Keratinocyte (primary cell): Measurements from ENCODE around the gene TMPRSS11E. TPM values are rescaled to one million over a fixed set of nuclear protein-coding genes. Genes with fewer than 3 reads are reported as not detected.

Source experiments
- DNase-seq: peaks from one replicate; pipeline ENCODE4 v3.0.0-alpha.2; 2011; ENCODE audit warnings: low read depth, missing footprints, low spot score
- FAIRE-seq: peaks from 2 replicates; lab custom pipeline; 2011; peaks lifted over from hg19 to GRCh38; lab: Jason Lieb, UNC
- H2AFZ ChIP-seq: 2 replicates; pipeline ENCODE4 v1.6.0; 2012; ENCODE audit warnings: low read length, control low read depth, inconsistent platforms; ENCODE audit not compliant: control insufficient read depth
- H3K27ac ChIP-seq: 2 replicates; pipeline ENCODE4 v1.5.1; 2011; ENCODE audit warnings: low read length; ENCODE audit not compliant: control insufficient read depth, insufficient read depth
- H3K27me3 ChIP-seq: 3 replicates; pipeline ENCODE4 v1.6.0; 2011; ENCODE audit warnings: low read length; ENCODE audit not compliant: control insufficient read depth, insufficient read depth; ENCODE audit errors: extremely low read depth
- H3K36me3 ChIP-seq, 2 experiments: 2 replicates in 1 of 2; 3 replicates in 1 of 2; pipeline ENCODE4 v1.5.1; 2011; ENCODE audit warnings: low read length in 2 of 2, mild to moderate bottlenecking in 1 of 2; ENCODE audit not compliant: control insufficient read depth in 2 of 2, insufficient read depth in 2 of 2; ENCODE audit errors: extremely low read depth in 1 of 2
- H3K4me1 ChIP-seq: 3 replicates; pipeline ENCODE4 v1.5.1; 2011; ENCODE audit warnings: low read length; ENCODE audit not compliant: control insufficient read depth, insufficient read depth; ENCODE audit errors: extremely low read depth
- H3K4me2 ChIP-seq: 3 replicates; pipeline ENCODE4 v1.6.0; 2011; ENCODE audit warnings: low read depth, low read length; ENCODE audit not compliant: control insufficient read depth, insufficient read depth; ENCODE audit errors: extremely low read depth
- H3K4me3 ChIP-seq, 3 experiments: fragments of 200-600 bp in 1 of 3; sonication (generic) in 1 of 3; 2 replicates in 2 of 3; 3 replicates in 1 of 3; pipeline ENCODE4 v1.5.1; 2011 to 2016; ENCODE audit warnings: low read length in 3 of 3, mild to moderate bottlenecking in 3 of 3, control low read depth in 2 of 3, inconsistent platforms in 1 of 3, low read depth in 1 of 3, mixed read lengths in 1 of 3, mixed run types in 1 of 3, moderate library complexity in 1 of 3; ENCODE audit not compliant: control insufficient read depth in 2 of 3, insufficient read depth in 2 of 3; ENCODE audit errors: extremely low read depth in 1 of 3
- H3K79me2 ChIP-seq: 2 replicates; pipeline ENCODE4 v1.6.0; 2012; ENCODE audit warnings: low read length; ENCODE audit not compliant: control insufficient read depth, insufficient read depth
- H3K9ac ChIP-seq: 3 replicates; pipeline ENCODE4 v1.6.0; 2011; ENCODE audit warnings: low read length; ENCODE audit not compliant: control insufficient read depth, insufficient read depth; ENCODE audit errors: extremely low read depth
- H3K9me1 ChIP-seq: 3 replicates; pipeline ENCODE4 v1.6.0; 2011; ENCODE audit warnings: low read length; ENCODE audit not compliant: control insufficient read depth, insufficient read depth; ENCODE audit errors: extremely low read depth
- H3K9me3 ChIP-seq: 2 replicates; pipeline ENCODE4 v1.5.1; 2012; ENCODE audit warnings: low read depth, low read length; ENCODE audit not compliant: control insufficient read depth
- H4K20me1 ChIP-seq: 3 replicates; pipeline ENCODE4 v1.6.0; 2011; ENCODE audit warnings: low read length; ENCODE audit not compliant: control insufficient read depth, insufficient read depth; ENCODE audit errors: extremely low read depth
- EZH2 ChIP-seq: IDR thresholded peaks from one replicate; pipeline ENCODE4 v1.6.1; 2012; ENCODE audit warnings: inconsistent platforms, mild to moderate bottlenecking, low read length, moderate library complexity
- dilution Hi-C: fragments of 300-500 bp; cut with MboI; formaldehyde crosslinking; loops from one replicate; pipeline ENCODE4 v1.7.0; 2020; ENCODE audit warnings: low sequenced_read_pairs; ENCODE audit not compliant: extremely low pct_ligation_motif_present
- polyA plus RNA-seq, 5 experiments: library from polyadenylated mRNA; depleted of rRNA in 3 of 5; stranded (reverse) in 3 of 5; stranded (forward) in 1 of 5; unstranded in 1 of 5; fragments of >200 nt; gene quantifications; 1 replicate in 1 of 5; 2 replicates in 3 of 5; 3 replicates in 1 of 5; pipeline versions ENCODE4 v1.2.1 to v1.2.3, GENCODE V29; 2011 to 2012; ENCODE audit warnings: missing spikeins in 2 of 5, low read depth in 1 of 5, low replicate concordance in 1 of 5
- TF ChIP-seq, protein P1 (sequence below), 3 experiments: IDR thresholded peaks in 1 of 3; conservative IDR thresholded peaks in 1 of 3; optimal IDR thresholded peaks in 1 of 3; 2 replicates in 2 of 3; 3 replicates in 1 of 3; pipeline versions ENCODE3 to v1.5.1; 2011; ENCODE audit warnings: low read length in 3 of 3, mild to moderate bottlenecking in 3 of 3, moderate library complexity in 2 of 3, control low read depth in 1 of 3, inconsistent platforms in 1 of 3; ENCODE audit not compliant: insufficient read depth in 2 of 3; ENCODE audit errors: extremely low read depth in 1 of 3

TMPRSS11E gene
- polyA plus RNA-seq, 1 donor (not counting 4 experiments of a cell fraction or from before 2014, with no cell fraction given): 2.0 TPM

DNA sequence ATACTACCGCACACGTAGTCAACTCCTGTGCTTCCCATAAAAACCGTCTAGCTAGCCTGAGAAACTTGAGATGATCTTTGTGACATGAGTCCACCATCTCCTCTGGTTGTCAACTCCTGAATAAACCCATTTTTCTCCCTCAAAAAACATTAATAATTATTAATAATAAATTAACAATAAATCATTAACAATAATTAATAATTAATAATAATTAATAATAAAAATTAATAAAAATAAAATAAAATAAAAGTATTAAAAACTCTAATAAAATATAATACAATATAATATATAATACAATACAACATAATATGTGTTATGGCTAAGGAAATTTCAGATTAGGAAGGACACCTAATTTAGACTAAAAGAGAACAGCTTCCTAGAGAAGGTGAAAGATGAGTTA is 20.7 kb upstream of the TMPRSS11E start:
- Histone ChIP-seq H3K9ac (no peak overlapping the region), H3K27ac (no peak overlapping the region), H4K20me1 (no peaks in the 10 kb centered on the region), H3K4me2 (no peak overlapping the region), H3K4me3 (no peak overlapping the region), H3K9me3 (no peaks in the 10 kb centered on the region), H2AFZ (no peak overlapping the region), H3K36me3 (no peaks in the 10 kb centered on the region), H3K79me2 (no peaks in the 10 kb centered on the region), H3K4me1 (no peaks in the 10 kb centered on the region), H3K27me3 (no peaks in the 10 kb centered on the region), H3K9me1 (no peaks in the 10 kb centered on the region)
- FAIRE-seq: no peak
- dilution Hi-C loops: no loop called here
- DNase-seq: no peak
- TF ChIP-seq, protein P1, sequence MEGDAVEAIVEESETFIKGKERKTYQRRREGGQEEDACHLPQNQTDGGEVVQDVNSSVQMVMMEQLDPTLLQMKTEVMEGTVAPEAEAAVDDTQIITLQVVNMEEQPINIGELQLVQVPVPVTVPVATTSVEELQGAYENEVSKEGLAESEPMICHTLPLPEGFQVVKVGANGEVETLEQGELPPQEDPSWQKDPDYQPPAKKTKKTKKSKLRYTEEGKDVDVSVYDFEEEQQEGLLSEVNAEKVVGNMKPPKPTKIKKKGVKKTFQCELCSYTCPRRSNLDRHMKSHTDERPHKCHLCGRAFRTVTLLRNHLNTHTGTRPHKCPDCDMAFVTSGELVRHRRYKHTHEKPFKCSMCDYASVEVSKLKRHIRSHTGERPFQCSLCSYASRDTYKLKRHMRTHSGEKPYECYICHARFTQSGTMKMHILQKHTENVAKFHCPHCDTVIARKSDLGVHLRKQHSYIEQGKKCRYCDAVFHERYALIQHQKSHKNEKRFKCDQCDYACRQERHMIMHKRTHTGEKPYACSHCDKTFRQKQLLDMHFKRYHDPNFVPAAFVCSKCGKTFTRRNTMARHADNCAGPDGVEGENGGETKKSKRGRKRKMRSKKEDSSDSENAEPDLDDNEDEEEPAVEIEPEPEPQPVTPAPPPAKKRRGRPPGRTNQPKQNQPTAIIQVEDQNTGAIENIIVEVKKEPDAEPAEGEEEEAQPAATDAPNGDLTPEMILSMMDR (optimal IDR thresholded peaks at IDR 0.05 in 1 of 3, IDR thresholded peaks at IDR 0.05 in 1 of 3, conservative IDR thresholded peaks at IDR 0.05 in 1 of 3; ENCODE audit: extremely low read depth in 1 of 3, insufficient read depth in 2 of 3, low read length in 3 of 3): no peak
- TF ChIP-seq EZH2: no peak

DNA sequence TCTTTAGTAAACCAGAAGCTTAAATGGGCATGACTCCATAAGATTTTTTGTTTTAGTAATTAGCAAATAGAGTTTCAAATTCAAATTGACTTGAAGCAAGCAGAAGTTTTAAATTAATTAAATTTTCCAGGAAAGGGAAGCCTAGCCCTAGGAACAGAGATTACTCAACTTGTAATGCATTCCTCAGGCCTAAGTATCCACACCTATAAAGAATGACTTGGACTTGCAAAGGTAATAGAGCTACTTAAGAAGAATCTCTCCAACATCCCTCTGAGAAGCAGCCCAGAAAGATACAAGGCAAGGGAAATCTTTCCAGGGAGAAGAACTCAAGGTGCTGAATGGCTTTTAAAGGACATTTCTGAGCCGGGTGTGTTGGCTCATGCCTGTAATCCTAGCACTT is 16.9 kb upstream of the TMPRSS11E start:
- DNase-seq: no peak

More for the DNA sequence above, 16.9 kb upstream of the TMPRSS11E start:
- Histone ChIP-seq H3K4me3 (no peak overlapping the region), H3K9me3 (no peaks in the 10 kb centered on the region), H2AFZ (no peak overlapping the region), H3K4me1 (no peaks in the 10 kb centered on the region), H3K27ac (no peak overlapping the region), H4K20me1 (no peaks in the 10 kb centered on the region), H3K79me2 (no peaks in the 10 kb centered on the region), H3K36me3 (no peaks in the 10 kb centered on the region), H3K9me1 (no peaks in the 10 kb centered on the region), H3K9ac (no peak overlapping the region), H3K4me2 (no peak overlapping the region), H3K27me3 (no peaks in the 10 kb centered on the region)
- FAIRE-seq: peak; percentile 32
- dilution Hi-C loops: no loop called here
- TF ChIP-seq EZH2: no peak
- TF ChIP-seq, protein P1 (optimal IDR thresholded peaks at IDR 0.05 in 1 of 3, IDR thresholded peaks at IDR 0.05 in 1 of 3, conservative IDR thresholded peaks at IDR 0.05 in 1 of 3; ENCODE audit: extremely low read depth in 1 of 3, insufficient read depth in 2 of 3, low read length in 3 of 3): no peak
